AG09309 (cell line): ENCODE data around the gene ZNF580.

Experiments used
- DNase-seq: peaks from one replicate; pipeline ENCODE4 v3.0.0-alpha.2; 2010; ENCODE audit warnings: low read depth
- H3K4me3 ChIP-seq: 2 replicates; pipeline ENCODE4 v1.5.1; 2011; ENCODE audit warnings: mild to moderate bottlenecking, low read depth, low read length, moderate library complexity; ENCODE audit not compliant: control insufficient read depth
- TF ChIP-seq, protein P1 (sequence below): IDR thresholded peaks from 2 replicates; pipeline ENCODE4 v1.5.1; 2011; ENCODE audit warnings: mild to moderate bottlenecking, low read depth, low read length, inconsistent platforms; ENCODE audit not compliant: insufficient read depth, control insufficient read depth; ENCODE audit errors: missing control alignments

Gene ZNF580

DNA sequence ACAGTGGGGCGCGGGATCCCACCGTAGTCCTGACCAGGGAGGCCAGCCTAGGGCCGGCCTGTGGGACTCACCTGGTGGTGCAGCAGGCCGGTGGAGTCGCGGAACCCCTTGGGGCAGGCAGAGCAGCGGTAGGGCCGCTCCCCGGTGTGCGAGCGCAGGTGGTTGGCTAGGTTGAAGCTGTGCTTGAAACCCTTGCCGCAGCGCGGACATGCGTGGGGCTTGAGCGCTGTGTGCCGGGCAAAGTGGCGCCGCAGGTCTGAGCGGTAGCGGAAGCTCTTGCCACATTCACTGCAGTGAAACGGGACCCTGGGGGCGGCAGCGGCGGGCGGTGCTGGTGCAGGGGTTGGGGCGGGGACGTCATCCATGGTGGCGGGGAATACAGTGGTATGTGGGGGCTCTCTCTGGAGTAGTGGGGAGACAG lies 43.3 kb upstream of the ZNF580 start:
- no peak overlapping the region for H3K4me3 ChIP-seq
- TF ChIP-seq, protein P1, sequence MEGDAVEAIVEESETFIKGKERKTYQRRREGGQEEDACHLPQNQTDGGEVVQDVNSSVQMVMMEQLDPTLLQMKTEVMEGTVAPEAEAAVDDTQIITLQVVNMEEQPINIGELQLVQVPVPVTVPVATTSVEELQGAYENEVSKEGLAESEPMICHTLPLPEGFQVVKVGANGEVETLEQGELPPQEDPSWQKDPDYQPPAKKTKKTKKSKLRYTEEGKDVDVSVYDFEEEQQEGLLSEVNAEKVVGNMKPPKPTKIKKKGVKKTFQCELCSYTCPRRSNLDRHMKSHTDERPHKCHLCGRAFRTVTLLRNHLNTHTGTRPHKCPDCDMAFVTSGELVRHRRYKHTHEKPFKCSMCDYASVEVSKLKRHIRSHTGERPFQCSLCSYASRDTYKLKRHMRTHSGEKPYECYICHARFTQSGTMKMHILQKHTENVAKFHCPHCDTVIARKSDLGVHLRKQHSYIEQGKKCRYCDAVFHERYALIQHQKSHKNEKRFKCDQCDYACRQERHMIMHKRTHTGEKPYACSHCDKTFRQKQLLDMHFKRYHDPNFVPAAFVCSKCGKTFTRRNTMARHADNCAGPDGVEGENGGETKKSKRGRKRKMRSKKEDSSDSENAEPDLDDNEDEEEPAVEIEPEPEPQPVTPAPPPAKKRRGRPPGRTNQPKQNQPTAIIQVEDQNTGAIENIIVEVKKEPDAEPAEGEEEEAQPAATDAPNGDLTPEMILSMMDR = no peak
- no peak for DNase-seq

DNA sequence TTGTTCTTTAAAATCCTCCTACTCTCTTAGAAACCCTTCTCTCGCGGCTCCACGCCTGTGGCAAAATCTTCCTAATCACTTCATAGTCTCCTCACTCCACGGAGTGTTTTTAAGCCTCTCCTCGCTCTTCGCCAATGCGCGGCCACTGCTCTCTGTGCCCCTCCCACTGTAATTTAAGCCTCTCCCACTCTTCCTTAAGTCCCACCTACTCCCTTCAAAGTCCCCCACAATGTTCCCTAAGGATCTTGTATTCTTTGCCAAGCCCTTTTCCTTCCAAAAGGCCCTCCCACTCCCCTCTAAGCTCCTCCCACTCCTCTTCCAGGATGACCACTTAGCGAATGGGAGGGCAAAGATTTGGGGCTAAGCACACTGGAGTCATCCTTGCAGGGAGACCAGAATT lies 42.8 kb upstream of the ZNF580 start:
- no peak overlapping the region for H3K4me3 ChIP-seq
- no peak for DNase-seq
- TF ChIP-seq, protein P1 = no peak

DNA sequence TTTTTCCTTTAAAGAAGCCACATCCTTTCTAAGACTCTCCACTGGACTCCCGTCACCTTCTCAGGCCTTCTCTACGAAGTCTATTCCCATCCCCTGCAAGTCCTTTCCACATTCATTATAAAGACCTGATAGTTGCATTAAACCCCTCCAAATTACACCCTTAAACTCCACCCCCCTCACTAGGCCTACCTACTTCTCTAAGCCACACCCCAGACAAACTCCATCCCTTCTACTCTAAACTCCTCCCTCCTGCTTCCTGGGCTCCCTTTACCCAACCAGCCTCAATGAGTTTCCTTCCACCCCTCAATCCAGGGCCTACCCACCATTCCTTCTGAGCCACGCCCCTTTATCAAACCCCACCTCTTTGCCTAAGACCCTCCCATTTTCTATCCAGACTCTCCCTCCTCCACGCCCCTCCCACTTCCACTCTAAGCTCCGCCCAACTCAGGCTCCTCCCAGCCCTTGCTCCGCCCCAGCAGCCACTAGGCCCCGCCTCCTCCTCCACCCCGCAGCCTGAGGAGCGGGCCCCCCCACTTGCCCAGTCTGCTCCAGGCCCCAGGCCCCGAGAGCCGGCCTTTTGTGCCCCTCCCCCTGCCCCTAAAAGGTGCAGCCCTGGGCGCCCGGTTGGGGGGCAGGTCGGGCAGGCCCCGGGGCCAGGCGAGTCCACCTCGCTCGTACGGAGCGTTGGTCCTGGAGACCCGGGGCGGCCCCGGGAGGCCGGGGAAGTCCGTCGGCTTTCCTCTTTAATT lies 41.9 kb upstream of the ZNF580 start:
- H3K4me3 ChIP-seq = peak overlapping the region; percentile 62
- TF ChIP-seq, protein P1 = no peak
- DNase-seq = peak; percentile 77

DNA sequence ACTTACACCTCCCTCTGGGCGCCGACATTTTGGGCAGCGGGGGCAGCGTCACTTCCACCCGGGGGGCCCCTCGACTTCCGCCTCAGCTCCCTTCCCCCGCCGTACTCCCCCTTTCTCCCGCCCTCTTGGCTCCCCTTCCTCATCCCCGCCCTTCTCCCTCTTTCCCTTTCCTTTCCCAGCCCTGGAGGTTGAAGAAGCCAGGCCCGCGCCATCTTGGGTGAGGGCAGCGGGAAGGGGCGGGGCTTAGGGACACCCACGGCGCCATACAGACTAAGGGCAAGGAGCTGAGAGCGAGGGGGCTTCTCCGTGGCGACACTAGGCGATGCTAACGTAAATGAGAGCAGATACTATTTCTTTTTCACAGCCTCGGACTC lies 41.3 kb upstream of the ZNF580 start, which contains the start of gene FIZ1:
Gene FIZ1, minus strand, starts transcription at position 50 of the 374 bp plus-strand sequence. CDS start 1,652 bp downstream, outside the sequence.
- DNase-seq = peak; percentile 92
- peak within 1 kb of the TSS; percentile 62 for H3K4me3 ChIP-seq
- TF ChIP-seq, protein P1 = no peak

DNA sequence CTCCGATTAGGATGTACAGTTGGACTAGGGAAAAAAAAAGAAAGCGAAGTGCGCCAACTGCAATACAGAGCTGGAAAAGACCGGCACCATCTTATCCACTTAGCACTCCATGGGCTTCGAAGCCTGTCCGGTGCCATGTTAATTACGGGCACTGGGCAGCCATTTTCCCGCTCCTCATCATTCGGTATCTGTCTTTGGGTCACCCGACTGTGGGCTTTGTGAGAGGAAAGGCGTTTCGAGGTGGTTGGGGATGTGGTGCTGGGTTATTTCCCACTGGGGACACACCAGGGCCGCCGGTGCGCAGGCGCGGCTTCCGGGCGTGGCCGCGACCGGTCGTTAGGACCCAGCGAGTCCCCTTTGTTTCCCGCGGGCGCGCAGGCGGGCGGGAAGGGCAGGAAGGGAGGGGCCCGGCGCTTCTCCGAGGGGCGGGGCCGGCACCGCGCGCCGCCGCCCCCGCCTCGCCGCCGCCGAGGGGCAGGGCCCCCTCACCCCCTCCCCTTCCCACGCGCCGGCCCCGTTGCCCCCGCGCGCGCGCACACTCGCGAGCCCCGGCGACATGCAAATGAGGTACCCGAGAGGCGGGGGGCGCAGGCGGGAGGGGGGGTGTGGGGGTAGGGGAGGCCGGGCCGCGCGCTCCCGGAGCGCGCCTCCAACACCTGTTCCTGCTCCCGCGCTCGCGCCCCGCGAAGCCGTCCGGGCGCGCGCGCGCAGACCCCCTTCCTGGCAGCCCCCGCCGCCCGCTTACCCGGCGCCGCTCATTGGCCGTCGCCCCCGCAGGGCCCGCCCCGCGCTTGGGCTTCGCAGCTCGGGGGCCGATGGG lies 40.8 kb upstream of the ZNF580 start, which contains the start of gene ZNF524:
Gene ZNF524, plus strand, starts transcription at position 447 of the 820 bp plus-strand sequence. CDS start 1,825 bp downstream, outside the sequence.
- DNase-seq = peak; percentile 47
- H3K4me3 ChIP-seq = peak within 1 kb of the TSS; percentile 62
- TF ChIP-seq, protein P1 = no peak

DNA sequence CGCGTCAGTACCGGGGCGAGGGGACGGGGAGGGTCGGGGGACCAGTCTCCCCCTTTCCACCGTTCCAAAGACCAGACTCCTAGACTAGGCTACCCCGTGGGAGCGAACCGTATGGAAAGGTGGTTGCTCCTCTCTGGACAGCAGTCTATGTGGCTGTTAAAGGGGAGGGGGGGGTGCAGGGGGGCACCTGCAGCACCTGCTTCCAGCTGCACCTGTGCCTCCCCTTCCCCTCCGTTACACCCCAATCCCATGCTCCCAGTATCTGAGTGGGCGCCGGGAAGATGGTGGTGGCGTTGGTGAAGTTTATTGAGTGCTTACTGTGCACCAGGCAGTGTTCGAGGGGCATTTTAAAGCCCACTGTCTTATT lies 40.2 kb upstream of the ZNF580 start:
- no peak for DNase-seq
- peak overlapping the region; percentile 62 for H3K4me3 ChIP-seq
- TF ChIP-seq, protein P1 = no peak
